ENCODE data around the gene PBX4.
A peak's percentile ranks its signal among the peaks of the same experiment; 100 is the strongest.

The PBX4 gene

GRCh38 chr19:19526581-19527370 is 91.7 kb downstream of the PBX4 start:
- DNase-seq (ENCODE audit: low spot score): no peak

DNA sequence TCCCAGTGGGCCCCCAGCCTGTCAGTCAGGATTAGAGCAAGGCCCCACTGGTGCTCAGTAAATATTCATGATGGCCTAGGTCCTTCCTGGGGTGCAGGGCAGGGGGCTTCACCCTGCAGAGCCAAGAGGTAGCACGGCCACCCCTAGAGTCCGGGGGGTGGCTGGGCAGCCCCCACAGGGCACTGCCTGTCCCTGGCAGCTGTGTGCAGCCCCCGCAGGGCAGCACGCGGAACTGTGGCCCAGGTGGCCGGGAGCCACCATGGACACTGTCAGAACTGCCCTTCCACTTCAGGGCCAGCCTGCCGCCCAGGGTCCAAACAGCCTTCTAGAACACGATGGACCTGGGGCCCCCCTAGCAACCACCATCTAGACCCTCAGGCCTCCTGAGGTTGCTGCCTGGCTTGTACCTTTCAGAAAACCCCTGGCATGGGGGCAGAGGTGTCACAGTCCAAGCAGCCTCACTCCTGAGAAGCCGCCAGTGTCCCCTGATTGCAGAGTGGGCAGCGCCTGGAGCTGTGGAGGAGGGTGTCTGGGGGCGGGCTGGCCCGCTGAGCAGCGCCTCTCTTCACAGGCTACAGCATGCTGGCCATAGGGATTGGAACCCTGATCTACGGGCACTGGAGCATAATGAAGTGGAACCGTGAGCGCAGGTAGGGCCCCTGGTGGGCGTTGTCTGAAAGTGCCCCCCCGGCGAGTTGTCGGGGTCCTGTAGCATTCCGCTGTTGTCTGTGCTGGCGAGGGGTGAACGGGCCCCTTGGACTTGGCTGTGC is 92.7 kb downstream of the PBX4 start:
- DNase-seq (ENCODE audit: low spot score): no peak

- DNase-seq (ENCODE audit: low spot score): no peak
Measured at GRCh38 chr19:19524053-19524452, 94.4 kb downstream of the PBX4 start.

DNA sequence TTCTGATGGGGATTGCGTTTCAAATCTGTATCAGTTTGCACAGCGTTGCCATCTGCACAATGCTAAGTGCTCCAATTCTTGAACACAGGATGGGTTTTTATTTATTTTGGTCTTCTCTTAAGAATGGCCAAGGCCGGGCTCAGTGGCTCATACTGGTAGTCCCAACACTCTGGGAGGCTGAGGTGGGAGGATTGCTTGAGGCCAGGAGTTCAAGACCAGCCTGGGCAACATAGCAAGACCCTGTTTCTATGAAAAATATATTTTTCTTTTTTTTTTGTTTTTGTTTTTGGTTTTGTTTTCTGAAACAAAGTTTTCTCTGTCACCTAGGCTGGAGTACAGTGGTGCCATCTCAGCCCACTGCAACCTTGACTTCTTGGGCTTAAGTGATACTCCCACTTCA is 95.3 kb downstream of the PBX4 start:
- DNase-seq (ENCODE audit: low spot score): no peak

DNA sequence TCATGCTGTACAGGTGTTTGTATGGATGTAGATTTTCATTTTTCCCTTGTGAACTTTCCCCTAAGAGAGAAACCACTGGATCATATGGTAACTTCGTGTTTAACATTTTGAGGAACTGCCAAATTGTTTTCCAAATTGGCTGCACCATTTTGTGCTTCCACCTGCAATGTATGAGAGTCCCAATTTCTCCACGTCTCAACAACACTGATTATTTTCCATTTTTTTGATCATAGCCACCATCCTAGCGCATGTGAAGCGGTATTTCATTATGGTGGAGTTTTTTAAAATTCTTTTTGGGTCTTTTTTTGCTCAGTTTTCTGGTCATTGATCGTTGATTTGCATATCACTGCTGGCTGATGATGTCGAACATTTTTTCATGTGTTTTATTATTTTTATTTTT is 97.5 kb downstream of the PBX4 start:
- no peak for DNase-seq (ENCODE audit: low spot score)

DNA sequence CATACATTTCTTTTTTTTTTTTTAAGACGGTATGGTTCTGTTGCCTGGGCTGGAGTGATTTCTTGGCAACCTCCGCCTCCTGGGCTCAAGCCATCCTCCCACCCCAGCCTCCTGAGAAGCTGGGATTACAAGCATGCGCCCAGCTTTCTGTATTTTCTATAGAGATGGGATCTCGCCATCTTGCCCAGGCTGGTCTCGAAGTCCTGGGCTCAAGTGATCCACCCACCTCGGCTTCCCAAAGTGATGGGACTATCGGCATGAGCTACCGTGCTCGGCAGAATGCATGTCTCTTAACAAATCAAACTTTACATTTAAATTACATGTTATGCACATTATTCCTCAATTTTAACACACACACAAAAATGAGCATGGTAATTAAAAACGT is 101.3 kb downstream of the PBX4 start:
- no peak for DNase-seq (ENCODE audit: low spot score)

DNA sequence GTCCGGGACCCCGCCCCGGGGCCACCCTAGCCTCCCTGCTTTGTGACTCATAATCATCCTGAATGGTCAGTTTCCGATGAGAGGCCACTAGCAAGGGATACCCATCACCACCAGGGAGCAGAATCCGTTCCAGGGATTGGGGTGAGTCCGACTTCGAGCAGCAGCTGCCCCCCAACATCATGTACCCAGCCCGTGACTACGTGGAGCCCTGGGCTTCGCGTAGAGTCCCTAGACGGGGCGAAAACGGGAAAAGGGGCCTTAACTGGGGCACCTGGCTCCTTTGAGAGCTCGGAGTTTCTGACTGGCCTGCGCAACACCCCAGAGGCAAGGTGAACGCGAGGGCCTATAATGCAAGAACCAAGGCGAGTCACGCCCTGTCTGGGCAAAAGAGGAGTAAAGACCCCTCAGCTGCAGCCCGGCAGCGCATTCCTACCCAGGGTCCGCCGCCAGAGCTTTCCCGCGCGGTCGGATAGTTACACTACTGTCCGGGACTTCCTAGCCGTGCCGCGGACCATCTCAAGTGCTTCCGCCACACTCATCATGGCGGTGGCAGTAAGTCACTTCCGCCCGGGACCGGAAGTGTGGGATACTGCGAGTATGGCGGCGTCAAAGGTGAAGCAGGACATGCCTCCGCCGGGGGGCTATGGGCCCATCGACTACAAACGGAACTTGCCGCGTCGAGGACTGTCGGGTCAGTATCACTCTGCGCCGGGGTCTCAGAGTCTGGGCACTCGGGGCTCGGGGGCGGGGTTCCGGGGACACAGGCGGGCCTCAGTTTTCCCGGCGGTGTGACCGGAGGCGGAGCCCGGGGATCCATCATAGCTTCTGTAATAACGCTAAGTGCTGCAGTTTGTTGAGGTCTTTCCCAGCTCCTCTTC is 102.6 kb downstream of the PBX4 start, which contains the start of gene NDUFA13:
Gene NDUFA13 (plus strand): TSS at position 584 of the 878 bp plus-strand sequence. CDS start 14 bp downstream, at position 598.
- DNase-seq (ENCODE audit: low spot score): peak; percentile 93

- DNase-seq (ENCODE audit: low spot score): no peak
Measured at GRCh38 chr19:19514881-19515641, 103.4 kb downstream of the PBX4 start, which contains the start of gene TSSK6. Gene TSSK6 (minus strand): TSS chr19:19515548. CDS start chr19:19515427, 121 bp downstream.

DNA sequence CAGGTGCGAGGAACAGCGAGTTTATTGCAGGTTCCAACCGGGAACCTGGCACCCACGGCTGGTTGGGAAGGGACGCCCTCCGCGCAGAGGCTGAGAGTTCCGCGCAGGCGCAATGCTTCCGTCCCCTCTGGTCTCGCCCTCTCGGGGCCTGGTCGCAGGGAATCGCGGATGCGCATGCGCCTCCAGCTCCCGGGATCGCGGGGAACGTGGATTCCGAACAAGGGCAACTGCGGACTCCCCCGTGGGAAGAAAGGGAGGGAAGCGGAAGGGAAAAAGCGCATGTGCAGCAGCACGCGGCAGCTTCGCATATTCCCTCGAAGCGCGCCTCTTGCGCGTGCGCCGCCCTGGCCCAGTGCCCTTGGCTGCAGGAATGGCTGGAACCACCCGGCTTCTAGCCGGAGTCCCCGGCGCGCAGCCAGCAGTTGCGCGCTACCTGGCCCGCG is 104.3 kb downstream of the PBX4 start:
- DNase-seq (ENCODE audit: low spot score): no peak

DNA sequence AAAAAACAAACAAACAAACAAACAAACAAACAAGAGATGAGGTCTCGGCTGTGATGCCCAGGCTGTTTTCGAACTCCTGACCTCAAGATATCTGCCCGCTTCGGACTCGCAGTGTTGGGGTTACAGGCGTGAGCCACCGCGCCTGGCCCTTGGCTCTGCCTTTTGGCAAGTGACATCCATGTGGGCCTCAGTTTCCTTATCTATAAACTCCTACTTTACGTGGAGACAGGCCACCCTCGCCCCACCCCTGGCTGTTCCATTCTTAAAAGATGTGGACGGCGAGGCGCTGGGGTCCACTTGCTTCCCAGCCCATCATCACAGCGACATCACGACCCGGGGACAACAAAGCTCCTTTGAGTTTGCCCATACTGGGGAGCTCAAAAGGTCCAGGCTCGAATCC is 104.8 kb downstream of the PBX4 start:
- no peak for DNase-seq (ENCODE audit: low spot score)

Measured in SK-N-DZ (cell line).